ENCODE data around the gene TMEM151B.

GRCh38 chr6:44267252-44267651 is 3.0 kb upstream of the TMEM151B start:
- TF ChIP-seq, protein P1, sequence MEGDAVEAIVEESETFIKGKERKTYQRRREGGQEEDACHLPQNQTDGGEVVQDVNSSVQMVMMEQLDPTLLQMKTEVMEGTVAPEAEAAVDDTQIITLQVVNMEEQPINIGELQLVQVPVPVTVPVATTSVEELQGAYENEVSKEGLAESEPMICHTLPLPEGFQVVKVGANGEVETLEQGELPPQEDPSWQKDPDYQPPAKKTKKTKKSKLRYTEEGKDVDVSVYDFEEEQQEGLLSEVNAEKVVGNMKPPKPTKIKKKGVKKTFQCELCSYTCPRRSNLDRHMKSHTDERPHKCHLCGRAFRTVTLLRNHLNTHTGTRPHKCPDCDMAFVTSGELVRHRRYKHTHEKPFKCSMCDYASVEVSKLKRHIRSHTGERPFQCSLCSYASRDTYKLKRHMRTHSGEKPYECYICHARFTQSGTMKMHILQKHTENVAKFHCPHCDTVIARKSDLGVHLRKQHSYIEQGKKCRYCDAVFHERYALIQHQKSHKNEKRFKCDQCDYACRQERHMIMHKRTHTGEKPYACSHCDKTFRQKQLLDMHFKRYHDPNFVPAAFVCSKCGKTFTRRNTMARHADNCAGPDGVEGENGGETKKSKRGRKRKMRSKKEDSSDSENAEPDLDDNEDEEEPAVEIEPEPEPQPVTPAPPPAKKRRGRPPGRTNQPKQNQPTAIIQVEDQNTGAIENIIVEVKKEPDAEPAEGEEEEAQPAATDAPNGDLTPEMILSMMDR (conservative IDR thresholded peaks at IDR 0.05; ENCODE audit: low read length): no peak
- no peak for TF ChIP-seq EZH2phosphoT487 (IDR thresholded peaks at IDR 0.05; ENCODE audit: borderline replicate concordance)

Measured in Loucy (cell line).